Brain microvascular endothelial cell (primary cell): ENCODE measurements around the gene LIM2.
A peak's percentile ranks its signal among the peaks of the same experiment; 100 is the strongest.
"Not testable (repeated sequence)": the region's sequence is repeated elsewhere in the genome, so short reads cannot be mapped to it uniquely, and the experiment has no call there.

Source experiments
- DNase-seq: peaks from one replicate; pipeline ENCODE4 v3.0.0-alpha.2; 2020
- H3K27ac ChIP-seq: fragments of 250-450 bp; sonication (Bioruptor Pico); 2 replicates; pipeline ENCODE4 v1.5.1; 2020; ENCODE audit warnings: mild to moderate bottlenecking, moderate library complexity
- H3K27me3 ChIP-seq: fragments of 250-450 bp; sonication (Bioruptor Pico); replicated peaks from 2 replicates; pipeline ENCODE4 v1.5.1; 2020; ENCODE audit warnings: mild to moderate bottlenecking
- H3K36me3 ChIP-seq: fragments of 250-450 bp; sonication (Bioruptor Pico); replicated peaks from 2 replicates; pipeline ENCODE4 v1.5.1; 2020; ENCODE audit warnings: mild to moderate bottlenecking
- H3K4me3 ChIP-seq: 2 replicates; pipeline ENCODE4 v1.5.1; 2011; ENCODE audit warnings: low read depth, mild to moderate bottlenecking, control low read depth, low read length, moderate library complexity
- CTCF ChIP-seq: IDR thresholded peaks from 2 replicates; pipeline ENCODE4 v1.5.1; 2011; ENCODE audit warnings: low read depth, mild to moderate bottlenecking, moderate library complexity, low read length, control low read depth, inconsistent platforms; ENCODE audit errors: missing control alignments
- in situ Hi-C: cut with HindIII; loops from 2 replicates; pipeline ENCODE4 v1.10.0; 2017; ENCODE audit warnings: low sequenced_read_pairs, low pct_ligation_motif_present

LIM2 gene

DNA sequence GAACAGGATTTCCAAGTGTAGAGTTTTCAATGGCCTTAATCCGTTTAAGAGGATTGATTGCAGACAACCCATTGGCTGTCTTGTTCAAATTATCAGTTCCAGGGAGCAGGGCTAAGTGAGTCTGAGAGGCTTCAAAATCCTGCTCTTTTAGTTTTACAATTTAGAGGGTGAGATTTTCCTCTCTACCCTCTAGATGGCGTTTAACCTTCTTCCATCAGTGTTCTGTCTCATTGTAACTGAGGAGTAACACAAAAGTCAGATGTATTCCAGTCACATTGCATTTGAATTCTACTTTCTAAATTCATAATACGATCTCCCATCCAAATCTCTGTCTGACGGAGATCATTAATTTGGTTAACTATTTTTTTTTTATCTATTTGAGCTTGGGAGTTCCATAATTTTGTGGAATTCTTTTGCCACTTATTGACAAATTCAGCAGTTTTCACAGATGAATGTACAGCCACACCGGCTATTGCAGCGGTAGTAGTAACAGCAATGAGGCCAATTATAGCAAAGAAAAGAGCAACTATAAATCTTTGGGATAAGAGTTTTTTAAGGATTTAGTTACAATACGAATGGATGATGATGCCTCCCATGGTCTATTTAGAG lies 10.4 kb upstream of the LIM2 start:
- no peak for DNase-seq
- peak; percentile 47 for TF ChIP-seq CTCF
- Histone ChIP-seq H3K4me3 (no peak overlapping the region), H3K36me3 (no peaks in the 10 kb centered on the region), H3K27ac (no peak overlapping the region), H3K27me3 (no peaks in the 10 kb centered on the region)
- in situ Hi-C loops, result no loop called here

GRCh38 chr19:51397453-51397852 lies 9.7 kb upstream of the LIM2 start:
- in situ Hi-C loops, H3K4me3 ChIP-seq: not testable (repeated sequence)
- peak; percentile 18 for DNase-seq

GRCh38 chr19:51396175-51396574 lies 8.4 kb upstream of the LIM2 start:
- Histone ChIP-seq H3K27me3 (no peaks in the 10 kb centered on the region), H3K4me3 (no peak overlapping the region), H3K27ac (no peak overlapping the region), H3K36me3 (no peaks in the 10 kb centered on the region)
- no peak for DNase-seq
- in situ Hi-C loops, result no loop called here
- no peak for TF ChIP-seq CTCF

More at GRCh38 chr19:51397453-51397852, 9.7 kb upstream of the LIM2 start:
- H3K27ac ChIP-seq, H3K36me3 ChIP-seq, H3K27me3 ChIP-seq: not testable (repeated sequence)

DNA sequence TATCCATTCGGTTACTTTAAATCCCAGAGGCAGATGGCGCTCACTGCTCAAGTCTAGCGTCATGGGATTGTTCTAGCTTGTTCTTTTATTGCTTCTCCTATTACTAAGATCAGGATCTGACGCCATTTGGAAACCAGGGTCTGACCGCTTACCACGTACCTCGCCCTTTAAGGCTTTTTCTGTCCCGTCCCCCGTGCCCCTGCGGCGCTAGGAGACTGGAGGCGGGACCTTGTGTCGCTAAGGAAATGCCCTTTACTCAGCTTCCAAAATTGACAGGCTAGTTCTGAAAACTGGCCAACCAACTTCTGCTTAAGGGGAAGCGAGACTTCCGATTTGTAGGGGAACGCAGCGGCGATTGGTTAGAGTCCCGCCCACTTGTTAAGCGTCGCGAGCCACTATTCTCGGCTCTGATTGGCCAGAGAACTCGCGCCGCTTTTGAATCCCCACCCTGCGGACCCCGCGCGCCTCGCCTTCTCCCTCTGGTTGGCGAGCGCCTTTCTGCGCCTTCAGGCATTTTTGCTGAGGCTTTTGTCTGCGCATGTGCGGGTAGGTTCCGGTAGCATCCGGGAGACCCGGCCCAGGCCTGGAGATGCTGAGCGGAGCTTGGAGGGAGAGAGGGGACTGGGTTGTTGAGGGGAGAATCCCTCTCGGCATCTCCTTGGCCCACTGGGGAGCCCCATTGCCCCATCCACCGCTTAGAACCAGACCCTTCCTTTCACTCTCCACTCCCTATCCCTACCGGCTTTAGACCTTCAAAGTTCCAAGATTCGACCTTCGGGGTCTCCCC lies 6.5 kb upstream of the LIM2 start:
- Histone ChIP-seq H3K4me3 (peak overlapping the region; percentile 54), H3K27ac (peak overlapping the region; percentile 58), H3K27me3 (no peaks in the 10 kb centered on the region), H3K36me3 (no peaks in the 10 kb centered on the region)
- peak; percentile 28 for TF ChIP-seq CTCF
- in situ Hi-C loops, result no loop called here
- peak; percentile 98 for DNase-seq

- Histone ChIP-seq H3K27me3 (no peaks in the 10 kb centered on the region), H3K4me3 (no peak overlapping the region), H3K36me3 (no peaks in the 10 kb centered on the region), H3K27ac (no peak overlapping the region)
- no peak for DNase-seq
- in situ Hi-C loops, result no loop called here
- no peak for TF ChIP-seq CTCF
Measured at GRCh38 chr19:51392701-51393100, 4.9 kb upstream of the LIM2 start.

DNA sequence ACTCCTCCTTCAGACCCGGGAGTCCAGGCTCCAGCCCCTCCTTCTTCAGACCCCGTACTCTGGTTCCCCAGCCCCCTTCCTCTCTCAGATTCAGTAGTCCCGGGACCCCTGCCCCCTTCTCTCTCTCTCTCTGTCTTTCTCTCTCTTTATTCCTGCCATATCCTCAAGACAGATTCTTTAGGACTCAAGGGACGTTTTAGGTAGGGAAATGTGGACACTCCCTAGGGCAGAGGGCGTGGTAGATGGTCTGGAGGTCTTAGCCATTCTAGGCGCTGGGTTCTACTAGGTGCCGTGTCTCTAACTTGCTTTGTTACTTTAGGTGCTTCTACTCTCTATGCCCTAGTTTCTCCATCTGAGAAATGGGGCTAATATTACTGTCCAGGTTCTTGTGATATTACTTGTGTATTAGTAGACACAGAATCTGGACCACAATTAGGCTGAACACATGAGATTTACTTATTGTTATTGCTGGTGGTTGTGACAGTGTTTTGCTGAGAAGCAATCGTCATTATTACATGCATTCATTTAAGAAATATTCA lies 3.4 kb upstream of the LIM2 start:
- Histone ChIP-seq H3K27ac (no peak overlapping the region), H3K36me3 (no peaks in the 10 kb centered on the region)
- TF ChIP-seq CTCF, result no peak

More for the DNA sequence above, 3.4 kb upstream of the LIM2 start:
- no peak for DNase-seq
- H3K4me3 ChIP-seq, result no peak overlapping the region
- in situ Hi-C loops, result no loop called here
- H3K27me3 ChIP-seq, result no peaks in the 10 kb centered on the region
